GM18861 (cell line): Measurements from ENCODE around the gene DLL1.
"Not testable (repeated sequence)": the region's sequence is repeated elsewhere in the genome, so short reads cannot be mapped to it uniquely, and the experiment has no call there.

ENCODE experiments used
- ATAC-seq: cut with Tn5 transposase; IDR thresholded peaks from one replicate; pipeline ENCODE4 v1.9.1; 2021; ENCODE audit not compliant: unreplicated experiment

DLL1 gene, protein sequence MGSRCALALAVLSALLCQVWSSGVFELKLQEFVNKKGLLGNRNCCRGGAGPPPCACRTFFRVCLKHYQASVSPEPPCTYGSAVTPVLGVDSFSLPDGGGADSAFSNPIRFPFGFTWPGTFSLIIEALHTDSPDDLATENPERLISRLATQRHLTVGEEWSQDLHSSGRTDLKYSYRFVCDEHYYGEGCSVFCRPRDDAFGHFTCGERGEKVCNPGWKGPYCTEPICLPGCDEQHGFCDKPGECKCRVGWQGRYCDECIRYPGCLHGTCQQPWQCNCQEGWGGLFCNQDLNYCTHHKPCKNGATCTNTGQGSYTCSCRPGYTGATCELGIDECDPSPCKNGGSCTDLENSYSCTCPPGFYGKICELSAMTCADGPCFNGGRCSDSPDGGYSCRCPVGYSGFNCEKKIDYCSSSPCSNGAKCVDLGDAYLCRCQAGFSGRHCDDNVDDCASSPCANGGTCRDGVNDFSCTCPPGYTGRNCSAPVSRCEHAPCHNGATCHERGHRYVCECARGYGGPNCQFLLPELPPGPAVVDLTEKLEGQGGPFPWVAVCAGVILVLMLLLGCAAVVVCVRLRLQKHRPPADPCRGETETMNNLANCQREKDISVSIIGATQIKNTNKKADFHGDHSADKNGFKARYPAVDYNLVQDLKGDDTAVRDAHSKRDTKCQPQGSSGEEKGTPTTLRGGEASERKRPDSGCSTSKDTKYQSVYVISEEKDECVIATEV

DNA sequence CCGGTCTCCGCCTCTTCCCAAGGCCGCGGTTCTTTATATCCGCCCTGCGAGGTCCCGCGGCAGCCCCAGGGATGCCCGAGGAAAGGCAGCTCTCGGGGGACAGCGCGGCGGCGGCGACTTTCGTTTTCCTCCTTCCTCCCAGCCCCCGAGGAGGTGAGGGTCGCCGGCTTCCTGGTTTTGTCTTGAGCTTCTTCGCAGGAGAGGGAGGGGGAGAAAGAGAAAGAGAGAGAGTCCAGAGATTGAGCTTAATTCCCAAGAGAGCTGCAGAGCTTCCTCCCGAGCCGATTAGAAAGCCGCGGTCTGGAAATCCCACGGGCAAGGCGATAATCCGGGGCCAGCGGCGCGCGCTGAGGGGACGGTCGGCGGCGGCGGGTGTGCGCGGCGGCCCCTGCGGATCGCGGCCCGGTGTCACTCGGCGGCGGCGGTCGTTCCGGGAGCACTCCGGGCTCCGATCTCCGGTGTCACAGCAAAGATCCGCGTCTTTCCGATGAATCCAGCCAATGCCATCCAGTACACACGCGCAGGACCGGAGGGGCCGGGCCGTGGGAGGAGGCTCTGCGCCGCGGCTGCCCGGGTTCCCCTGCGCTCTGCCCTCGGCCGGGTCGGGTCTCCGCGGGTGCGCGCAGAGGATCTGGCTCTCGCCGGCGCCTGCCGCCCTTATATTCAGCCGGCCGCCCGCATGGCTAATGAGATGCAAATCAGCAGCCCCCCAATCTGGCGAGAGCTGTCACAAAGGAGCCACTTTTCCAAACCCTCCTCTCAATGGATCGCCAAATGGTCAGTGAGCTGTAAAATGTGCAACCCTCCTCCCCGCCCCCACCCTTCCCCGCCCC, at the start of gene DLL1:
TSS of gene DLL1 (minus strand) at position 783 of the 833 bp plus-strand sequence. CDS start 939 bp downstream, outside the sequence.
- ATAC-seq: no peak

DNA sequence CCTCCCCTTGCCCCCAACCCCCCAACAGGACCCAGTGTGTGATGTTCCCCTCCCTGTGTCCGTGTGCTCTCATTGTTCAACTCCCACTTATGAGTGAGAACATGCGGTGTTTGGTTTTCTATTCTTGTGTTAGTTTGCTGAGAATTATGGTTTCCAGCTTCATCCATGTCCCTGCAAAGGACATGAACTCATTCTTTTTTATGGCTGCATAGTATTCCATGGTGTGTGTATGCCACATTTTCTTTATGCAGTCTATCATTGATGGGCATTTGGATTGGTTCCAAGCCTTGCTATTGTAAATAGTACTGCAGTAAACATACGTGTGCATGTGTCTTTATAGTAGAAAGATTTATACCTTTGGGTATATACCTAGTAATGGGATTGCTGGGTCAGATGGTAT, 44.3 kb upstream of the DLL1 start:
- not testable (repeated sequence) for ATAC-seq

DNA sequence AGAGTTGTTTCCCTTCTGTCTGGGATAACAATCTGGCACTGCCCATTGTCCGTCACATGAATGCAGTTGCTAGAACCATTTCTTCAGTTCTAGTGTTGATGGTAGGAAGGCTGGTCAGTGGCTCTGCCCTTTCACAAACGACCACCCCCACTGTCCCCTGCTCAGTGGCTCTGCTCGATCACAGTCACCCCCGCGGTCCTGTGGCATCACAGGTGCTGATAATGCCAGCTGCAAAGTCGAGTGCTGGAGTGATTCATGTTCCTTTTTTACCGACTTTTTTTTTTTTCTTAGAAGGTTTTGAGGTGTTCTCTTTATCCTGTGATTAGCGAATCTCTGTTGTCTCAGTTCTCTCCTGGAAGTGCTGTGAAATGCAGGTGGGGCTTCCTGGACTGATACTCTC, 38.4 kb upstream of the DLL1 start:
- no peak for ATAC-seq

DNA sequence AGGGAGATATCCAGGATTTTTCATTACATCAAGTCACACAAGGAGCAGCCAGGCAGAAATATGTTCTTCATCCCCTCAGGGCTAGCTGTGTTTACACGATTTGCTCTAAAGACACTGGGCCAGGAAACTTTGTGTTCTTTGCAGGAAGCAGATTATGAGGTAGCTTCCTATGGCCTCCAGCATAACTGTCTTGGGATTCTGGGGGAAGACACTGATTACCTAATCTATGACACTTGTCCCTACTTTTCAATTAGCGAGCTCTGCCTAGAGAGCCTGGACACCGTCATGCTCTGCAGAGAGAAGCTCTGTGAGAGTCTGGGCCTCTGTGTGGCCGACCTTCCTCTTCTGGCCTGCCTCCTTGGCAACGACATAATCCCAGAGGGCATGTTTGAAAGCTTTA, 26.8 kb upstream of the DLL1 start:
- no peak for ATAC-seq

DNA sequence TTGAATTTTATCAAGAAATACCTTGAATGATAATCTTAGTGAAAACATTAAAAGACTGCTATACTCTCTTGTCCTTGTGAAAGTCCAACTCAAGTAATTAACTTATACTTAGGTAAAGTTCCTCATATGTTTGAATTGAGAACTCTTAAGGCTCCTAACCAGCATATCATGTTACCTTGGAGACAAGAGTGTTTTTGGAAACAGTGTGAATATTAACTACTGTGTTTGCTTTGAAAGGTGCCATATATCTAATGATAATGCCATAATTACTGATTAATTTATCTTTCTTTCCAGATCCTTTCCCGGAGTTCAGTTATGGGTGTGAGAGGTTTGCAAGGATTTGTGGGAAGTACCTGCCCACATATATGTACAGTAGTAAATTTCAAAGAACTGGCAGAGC, 26.2 kb upstream of the DLL1 start:
- ATAC-seq: no peak

DNA sequence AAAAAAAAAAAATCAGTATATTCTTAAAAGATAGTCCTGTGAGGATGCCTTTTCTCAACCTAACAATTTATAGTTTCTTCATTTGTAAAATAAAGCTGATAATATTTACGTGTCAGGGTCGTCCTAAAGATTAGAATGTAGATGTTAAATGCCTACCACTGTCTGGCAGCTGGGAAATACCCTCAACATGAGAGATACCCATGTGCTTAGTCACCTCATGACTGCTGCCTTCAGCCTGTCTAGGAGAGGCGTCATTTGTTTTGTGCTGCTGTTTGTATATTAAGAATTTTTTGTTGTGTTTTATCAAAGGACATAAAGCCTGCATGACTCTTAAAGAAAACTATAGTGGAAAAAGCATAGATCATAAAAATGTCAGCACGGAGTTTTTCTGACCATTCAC, 25.2 kb upstream of the DLL1 start:
- ATAC-seq: no peak

DNA sequence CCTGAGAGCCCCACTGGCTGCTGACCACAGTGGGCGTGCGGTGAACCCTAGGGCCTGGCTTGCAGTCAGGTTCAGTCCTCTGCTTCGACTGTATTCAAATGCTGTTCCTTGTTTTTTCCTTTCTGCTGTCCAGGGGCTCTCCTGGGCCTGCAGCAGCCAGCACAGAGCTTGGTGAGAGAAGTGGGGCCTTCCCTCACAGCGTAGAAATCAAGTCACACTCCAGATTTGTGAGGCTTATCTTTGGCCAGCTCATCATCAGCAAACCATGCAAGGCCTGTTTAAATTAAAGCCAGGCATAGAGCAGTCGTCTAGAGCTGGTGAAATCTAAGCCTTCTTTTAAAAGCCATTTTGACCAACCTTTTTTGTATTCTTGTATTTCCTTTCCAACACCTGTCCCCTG, 24.1 kb upstream of the DLL1 start:
- no peak for ATAC-seq

DNA sequence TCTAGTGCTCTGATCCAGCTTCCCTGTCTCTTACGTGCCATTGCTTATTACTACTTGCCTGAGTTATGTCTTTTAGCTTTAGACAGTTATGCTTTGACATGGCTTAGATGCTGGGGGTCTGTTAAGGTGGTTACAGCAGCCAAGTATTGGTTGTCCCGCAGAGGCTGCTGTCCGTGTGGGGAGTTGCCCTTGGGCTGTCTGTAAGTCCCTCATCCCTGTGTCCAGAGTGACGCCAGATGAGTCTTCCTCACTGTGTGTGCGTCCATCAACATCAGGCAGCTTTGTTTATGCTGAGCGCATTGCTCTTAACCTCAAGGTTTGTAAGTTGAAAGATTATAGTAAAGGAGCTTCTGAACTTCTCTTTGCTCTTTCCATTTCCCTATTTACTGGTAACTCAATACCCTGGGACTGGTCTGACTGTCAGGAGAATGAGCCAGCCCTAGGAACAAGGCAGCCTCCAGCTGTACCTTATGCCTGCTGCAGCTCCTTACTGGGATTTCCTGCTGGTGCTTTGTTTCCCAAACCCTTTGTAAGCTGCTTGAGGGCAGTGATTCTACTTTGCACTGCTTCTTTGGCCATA, 22.9 kb upstream of the DLL1 start:
- no peak for ATAC-seq

DNA sequence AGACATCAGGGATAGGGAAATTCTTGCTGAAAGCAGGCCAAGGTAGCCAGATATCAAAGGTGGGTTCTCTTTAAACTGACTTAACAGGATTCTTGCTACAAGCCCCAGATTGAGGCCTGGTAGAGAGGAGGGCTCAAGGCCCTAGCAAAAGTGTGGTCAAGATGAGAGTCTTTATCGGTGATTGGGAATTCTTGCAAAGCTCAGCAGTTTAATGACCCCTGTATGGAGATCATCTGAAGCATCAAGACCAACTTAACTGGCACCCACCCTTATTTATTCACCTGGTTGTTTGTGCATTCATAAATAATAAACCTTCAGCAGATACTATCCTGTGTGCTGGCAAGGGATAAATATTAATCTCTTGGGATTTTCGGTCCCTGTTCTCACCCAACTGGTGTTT, 22.0 kb upstream of the DLL1 start:
- ATAC-seq: no peak

DNA sequence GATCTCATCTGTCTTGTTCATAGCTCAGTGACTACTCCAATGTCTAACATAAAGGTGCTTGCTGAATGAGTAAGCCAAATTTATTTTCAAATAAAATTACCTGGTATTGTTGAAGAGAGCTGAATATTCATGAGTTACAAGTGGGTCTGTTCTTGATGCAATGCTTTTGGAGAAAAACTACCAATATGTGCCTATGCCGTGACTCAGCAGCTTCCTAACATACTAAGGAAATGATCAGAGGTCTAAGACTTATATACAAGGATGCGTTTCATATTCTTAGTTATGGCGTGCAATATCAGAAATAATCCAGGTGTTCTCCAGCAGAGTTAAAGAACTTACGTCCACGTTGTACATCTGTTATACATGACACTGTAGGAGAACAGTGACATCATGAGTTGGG, 20.8 kb upstream of the DLL1 start:
- ATAC-seq: no peak

DNA sequence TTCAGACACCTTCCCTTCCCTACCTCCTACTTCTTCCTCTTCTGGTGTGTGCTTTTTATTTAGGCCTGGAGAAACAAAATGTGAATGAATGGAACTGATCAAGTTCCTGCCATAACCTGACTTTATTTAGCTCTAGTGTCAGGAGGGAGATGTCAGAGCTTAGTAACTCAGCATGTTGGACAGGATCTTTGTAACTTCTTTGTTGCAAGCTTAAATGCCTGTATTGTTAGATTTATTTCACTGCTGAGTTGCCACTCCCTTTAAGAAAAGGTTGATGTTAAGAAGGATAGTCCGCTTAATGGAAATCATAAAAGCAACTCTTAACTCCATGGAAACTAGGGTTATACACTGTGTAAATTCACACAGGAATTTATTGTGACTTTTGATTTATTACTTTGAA, 17.9 kb upstream of the DLL1 start:
- ATAC-seq: no peak

DNA sequence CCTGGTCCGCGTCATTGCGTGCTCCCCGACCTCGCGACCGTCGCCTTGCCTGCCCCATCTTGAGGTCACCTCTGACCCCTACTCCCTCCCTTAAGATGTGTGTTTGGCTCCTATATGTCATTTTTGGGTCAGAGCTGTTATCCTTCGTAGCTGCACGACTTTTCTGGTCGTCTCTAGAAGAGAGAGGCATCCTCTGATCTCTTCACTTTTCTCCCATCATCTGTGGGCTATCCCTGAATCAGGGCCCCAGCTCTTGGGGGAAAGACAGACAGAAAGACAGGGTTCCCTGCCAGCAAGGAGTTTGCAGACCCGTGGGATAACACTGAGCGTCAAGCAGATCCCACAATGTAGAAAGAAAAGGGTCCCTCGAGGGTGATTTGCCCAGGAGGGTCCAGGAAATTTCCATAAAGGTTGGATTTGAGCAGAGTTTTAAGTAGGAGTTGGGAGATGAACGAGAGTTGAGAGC, 16.2 kb upstream of the DLL1 start:
- no peak for ATAC-seq

DNA sequence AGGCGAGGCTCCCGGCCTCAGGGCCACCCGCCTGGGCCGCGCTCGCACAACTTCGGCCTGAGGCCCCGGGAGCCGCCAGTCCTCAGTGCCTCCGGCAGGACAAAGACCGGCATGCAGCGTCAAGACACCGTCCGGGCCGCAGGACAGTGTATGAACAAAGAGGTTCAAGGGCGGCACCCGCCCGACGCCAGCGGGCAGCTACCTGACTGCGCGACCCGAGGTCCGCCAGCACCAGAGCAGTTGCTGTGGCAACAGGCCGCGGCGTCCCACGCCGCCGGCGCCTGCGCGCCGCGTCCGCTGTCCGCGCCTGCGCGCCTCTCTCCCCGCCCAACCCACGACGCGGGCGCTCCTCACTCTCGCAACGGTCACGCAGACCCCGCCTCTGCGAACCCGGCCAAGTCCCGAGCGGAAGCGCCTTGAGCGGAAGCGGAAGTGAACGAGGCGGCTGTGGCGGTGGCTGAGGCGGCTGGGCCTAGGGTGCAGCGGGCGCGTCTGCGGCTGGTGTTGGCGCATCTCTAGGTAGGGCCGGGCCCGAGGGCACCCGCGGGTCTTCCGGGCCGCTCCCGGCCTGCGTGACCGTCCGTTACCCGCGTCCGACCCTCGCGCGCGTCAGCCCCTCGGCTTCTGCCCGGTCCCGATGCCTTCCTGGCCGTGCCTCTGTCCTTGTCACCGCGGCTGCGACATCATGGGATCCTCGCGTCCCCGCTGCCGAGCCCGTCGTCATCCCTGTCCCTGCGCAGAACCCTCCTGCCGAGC, 15.6 kb upstream of the DLL1 start, which contains the start of gene FAM120B:
TSS of gene FAM120B (plus strand) at position 435 of the 756 bp plus-strand sequence. CDS start 10,633 bp downstream, outside the sequence.
- peak; percentile 98 for ATAC-seq

DNA sequence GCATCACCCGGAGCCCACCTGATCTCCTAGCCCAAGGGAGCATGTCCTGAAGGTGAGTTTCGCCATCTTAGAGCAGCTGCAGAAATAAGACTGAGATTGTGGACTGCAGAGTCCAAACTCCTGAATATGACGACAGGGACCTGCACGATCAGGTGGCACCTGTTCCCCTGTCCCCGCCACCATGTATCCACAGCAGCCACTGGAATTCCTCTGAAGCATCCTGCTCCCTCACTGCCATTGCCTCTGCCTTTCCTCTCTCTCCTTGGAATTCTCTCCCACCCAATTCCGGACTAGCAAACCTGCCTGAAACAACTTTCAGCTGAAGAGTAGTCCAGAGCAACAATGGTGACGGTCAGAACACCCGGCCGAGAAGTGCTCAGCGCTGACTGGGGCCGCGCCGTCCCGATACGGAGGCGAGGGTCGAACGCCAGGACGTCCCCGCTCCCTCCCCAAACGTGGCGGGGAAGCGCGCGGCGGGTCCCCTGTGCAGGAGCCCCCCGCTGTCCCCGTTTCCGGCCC, 15.0 kb upstream of the DLL1 start:
- no peak for ATAC-seq

DNA sequence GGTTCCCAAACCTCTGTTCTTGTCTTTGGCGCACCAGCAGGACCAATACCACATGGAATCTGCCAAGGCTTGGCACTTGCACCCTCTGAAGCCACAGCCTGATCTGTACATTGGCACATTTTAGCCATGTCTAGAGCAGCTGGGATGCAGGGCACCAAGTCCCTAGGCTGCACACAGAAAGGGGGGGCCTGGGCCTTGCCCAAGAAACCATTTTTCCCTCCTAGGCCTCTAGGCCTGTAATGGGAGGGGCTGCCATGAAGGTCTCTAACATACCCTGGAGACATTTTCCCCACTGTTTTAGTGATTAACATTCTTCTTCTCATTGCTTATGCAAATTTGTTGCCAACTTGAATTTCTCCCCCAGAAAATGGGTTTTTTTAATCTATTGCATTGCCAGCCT, 10.3 kb upstream of the DLL1 start:
- no peak for ATAC-seq

DNA sequence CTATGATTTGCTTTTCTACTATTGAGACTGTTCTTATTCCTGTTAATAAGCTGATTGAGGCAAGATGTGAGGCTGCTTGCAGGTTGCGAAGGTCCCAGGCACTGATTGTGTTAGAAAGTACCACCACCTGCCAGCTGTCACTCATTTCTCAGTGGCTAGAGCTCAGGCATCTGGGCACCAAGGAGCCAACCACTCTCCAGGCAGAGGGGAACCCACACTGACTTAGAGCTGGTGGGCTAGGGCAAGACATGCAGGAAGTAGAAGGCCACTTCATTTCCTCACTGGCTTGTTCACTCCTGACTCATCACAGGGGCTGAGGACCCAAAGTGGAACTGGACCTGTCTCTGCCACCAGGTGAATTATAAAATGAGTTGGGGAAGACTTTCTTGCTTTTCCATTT, 7.8 kb upstream of the DLL1 start:
- ATAC-seq: no peak

DNA sequence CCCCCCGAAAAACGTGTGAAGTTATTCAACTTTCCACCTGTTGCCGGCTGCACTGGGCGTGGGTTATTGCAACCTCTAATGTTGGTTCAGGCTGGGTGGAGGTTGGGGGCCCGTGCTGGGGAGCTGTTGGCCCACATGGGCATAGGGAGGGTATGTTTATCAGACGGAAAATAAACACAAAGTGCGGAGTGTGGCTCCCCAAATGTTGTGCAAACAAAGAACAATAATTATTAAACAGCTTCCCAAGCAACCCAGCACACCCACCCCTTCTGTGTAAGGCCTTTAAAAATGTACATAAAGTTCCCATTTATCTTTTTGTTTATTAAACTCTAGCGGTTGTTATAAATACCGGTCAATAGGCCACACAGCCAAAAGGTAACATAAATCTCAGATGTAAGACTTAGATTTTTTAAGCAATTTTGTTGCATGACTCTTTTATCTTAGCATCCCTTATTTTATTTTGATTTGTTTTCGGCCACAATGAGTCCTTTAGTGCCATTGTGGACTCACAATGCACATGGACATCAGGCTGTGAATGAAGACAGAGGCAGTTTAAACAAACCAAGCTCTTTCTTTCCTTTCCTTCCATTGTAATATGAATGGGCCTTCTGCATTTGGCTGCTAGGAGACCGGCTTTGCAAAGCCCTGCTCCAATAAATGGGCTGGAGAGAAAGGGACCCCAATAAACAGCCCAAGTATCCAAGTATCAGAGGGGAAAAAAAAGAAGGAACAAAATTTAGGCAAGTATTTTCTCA, 6.9 kb upstream of the DLL1 start:
- ATAC-seq: no peak

DNA sequence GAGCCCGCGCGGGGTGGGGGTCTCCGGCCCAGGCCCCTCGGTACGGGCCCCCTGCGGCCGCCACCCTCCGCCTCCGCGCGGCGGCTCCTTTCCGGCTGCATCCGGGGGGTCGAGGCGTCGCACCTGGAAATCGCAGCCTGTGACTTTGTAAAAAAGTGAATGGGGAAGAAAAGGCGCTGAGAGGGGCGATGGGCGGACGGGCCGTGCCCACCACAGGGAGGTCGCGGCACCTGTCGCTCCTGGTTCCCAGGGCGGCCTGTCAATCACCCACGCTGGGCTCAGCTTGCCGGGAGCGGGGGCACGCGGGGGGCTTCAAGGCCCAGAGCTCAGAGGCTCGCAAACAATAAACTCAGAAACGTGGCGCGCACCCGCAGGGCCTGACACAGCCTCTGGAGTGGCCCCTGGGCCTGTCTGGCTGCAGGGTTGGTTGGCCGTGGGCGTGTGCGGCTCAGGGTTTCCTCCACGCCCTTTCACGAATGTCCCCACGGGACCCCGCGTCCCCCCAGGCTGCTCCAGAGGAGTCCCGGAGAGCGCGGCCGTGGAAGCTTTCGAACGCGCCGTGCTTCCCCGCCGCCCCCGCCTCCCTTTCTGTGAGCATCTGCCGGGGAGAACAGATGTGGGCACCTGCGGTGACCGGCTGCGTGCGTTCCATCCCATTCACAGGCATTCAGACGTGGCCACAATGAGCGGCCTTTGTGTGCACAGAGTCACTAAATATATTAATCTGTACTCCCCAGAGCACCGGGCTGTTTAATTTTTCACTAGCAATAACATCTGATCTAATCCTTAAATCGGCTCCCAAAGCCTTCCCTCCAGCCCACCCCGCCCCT, 6.1 kb upstream of the DLL1 start:
- ATAC-seq: no peak

DNA sequence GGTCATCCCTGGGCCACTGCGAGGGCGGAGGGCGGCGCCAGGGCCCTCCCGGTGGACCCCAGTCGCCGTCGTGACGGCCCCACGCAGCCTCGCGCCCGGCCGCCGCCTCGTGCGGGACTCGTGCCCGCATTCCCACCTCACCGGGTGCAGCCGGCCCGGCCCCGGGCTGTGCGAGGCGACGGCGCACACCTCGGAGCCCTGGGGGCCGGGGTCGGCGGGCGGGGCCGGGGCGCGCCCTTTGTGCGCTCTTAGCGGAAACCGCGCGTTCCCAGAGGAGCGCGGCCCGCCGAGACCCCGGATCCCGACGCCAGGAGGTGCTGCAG, 5.5 kb upstream of the DLL1 start:
- ATAC-seq: no peak
